HG02642 (cell line): ENCODE data around the gene S100A9.
"Not testable (repeated sequence)": the region's sequence is repeated elsewhere in the genome, so short reads cannot be mapped to it uniquely, and the experiment has no call there.

ENCODE experiments used
- ATAC-seq: cut with Tn5 transposase; IDR thresholded peaks from one replicate; pipeline ENCODE4 v1.9.1; 2021; ENCODE audit warnings: mild to moderate bottlenecking; ENCODE audit not compliant: unreplicated experiment, poor library complexity

Gene S100A9

DNA sequence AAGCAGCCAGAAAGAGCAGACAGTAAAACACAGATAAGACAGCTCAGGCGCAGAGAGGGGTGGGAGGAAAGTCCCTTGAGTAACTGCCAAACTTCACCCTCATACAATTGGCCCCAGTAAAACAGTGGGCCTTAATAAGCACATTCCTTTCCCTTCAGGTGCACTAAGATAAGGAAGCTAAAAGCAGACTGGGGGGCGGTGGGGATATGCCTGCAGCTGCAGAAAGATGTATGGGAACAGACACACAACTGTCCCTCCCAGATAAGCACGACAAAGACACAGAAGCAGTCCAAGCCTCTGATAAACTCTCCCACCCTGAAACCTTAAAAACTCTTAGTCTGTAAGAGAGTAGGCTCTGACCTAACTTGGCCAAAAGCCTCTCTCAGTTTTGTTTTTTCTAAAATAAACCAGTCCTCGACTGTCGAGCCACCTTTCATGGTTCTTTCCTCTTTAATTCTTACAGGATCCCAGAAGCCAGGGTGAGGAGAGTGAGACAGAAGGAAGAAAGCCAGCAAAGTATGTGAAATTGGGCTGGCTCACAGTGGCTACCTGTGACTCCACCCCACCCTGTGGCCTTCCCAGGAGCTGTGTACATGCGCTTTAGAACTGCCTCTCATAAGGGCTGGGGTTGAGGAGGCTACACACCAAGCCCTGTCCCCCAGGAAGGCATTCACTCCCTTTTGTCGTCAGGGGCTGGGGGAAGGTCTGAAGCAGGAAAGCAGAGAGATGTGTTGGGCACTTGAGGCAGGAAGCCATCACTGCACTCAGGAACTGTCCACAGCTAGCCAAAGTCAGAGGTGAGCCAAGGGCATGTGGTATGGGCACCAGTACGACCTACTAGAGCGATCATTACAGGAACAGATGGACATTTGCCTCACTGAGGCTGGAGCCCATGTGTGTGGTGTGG, 13.6 kb upstream of the S100A9 start:
- ATAC-seq = no peak

DNA sequence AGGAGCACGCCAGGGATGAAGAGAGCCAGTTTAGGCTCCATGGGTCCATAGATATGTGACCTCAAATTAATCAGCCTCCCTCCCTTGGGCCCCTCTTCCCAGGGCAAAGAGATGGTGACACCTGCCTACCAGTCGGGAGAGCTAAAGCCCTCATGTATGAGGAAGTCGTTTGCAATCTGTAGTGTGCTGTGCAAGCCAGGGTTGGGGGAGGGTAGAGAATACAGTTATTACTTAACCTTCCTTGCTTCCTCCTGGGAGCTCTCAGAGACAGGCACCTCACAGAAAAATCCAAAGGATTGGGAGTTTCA, 13.0 kb upstream of the S100A9 start:
- ATAC-seq = no peak

GRCh38 chr1:153345187-153346076, 12.2 kb upstream of the S100A9 start:
- ATAC-seq = no peak

DNA sequence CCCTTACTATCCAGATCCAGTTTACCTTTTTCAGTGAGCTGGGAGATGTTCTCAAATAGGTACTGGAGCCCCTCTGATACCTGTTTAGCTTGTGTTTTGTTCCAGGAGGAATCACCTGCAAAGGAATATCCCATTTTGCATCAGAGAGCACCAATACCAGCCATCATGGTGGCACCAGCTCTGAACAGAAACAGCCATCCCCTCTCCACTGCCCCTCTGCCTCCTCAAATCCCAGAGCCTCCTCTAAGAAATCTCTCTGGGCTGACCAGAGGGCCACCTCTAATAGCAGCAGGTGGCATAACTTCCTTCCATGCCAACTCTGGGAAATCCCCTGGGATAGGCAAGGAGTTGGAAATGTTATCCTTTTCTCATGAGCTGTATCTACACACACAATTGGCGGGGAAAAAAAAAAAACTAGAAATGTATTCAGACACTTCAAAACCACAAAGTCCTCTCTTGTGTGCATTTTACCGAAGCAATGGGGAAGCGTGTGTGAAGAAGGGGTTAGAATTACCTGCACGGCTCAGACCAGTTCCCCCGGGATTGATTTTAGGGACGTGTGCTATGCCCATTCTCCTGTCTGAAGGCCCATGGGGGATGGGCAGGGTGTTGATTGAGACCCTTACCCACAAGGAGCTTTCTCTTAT, 11.5 kb upstream of the S100A9 start:
- no peak for ATAC-seq

DNA sequence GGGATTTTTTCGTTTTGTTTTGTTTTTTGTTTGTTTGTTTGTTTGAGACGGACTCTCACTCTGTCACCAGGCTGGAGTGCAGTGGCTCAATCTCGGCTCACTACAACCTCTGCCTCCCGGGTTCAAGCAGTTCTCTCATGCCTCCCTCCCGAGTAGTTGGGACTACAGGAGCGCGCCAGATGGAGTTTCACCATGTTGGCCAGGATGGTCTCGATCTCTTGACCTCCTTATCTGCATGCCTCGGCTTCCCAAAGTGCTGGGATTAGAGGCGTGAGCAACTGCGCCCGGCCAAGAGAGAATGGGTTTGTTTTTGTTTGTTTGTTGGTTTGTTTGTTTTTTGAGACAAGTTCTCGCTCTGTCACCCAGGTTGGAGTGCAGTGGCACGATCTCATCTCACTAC, 10.6 kb upstream of the S100A9 start:
- not testable (repeated sequence) for ATAC-seq

GRCh38 chr1:153347856-153348255, 9.8 kb upstream of the S100A9 start:
- no peak for ATAC-seq

DNA sequence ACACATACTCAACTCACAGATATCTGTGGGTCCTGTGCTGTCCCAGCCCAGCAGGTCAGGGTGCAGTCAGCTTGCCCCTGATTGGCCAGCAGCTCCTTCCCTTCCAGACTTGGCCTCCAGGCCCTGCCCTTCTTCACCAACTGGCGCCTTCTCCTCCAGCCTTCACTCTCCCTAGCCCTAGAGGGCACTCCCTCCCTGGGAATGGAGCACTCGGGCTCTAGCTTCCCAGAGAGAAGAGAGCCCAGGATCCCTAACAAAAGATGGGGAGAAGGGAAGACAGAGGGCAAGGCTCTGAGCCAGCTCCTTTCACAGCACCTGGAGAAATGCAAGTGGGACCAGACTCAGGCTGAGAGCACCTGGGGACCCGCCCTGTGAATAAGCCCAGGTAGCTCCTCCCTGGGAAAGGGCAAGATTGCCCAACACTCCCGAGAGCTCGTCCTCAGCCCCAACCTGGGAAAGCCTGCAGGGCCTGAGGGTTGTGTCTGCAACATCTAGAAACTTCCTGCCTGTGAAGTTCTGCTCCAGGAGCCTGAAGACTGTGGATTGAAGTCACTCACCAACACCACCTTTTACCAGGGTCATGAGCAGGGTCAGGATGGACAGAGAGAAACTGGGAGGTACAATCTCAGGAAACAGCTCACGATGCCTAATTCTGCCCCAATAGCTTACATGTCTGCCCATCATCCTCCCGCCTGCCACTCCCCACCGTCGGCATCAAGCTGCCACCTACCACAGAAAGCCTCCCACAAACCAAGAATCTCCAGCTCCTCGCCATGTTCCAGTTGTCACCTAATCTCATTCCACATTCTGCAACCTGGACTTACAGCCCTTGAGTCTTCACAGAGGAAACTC, 8.9 kb upstream of the S100A9 start, which contains the start of gene PGLYRP4:
Gene PGLYRP4, minus strand, starts transcription at position 331 of the 852 bp plus-strand sequence. CDS start 909 bp downstream, outside the sequence.
- ATAC-seq = no peak

GRCh38 chr1:153349363-153350320, 8.0 kb upstream of the S100A9 start:
- no peak for ATAC-seq

DNA sequence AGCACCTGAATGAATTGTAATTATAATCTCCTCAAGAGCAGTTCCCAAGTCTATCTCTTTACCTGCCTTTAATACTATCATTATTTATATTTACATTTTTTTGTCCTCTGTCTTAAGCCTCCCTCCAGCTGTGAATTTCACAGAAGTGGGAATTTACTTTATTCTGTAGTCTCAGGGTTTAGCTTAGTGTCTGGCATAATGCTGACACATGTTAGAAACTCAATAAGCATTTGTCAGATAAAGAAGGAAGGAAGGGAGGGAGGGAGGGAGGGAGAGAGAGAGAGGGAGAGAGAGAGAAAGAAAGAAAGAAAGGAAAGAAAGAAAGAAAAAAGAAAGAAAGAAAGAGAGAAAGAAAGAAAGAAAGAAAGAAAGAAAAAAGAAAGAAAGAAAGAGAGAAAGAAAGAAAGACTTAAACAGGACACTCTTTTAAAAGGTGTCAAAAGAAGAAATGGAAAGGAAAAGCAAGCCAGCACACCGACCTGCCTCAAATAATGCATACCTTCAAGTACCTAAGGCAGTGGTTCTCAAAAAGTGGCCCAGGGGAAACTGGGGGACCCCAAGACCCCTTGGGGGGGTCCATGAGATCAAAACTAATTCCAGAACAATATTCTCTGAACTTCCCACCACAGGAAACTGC, 7.2 kb upstream of the S100A9 start:
- ATAC-seq = no peak

DNA sequence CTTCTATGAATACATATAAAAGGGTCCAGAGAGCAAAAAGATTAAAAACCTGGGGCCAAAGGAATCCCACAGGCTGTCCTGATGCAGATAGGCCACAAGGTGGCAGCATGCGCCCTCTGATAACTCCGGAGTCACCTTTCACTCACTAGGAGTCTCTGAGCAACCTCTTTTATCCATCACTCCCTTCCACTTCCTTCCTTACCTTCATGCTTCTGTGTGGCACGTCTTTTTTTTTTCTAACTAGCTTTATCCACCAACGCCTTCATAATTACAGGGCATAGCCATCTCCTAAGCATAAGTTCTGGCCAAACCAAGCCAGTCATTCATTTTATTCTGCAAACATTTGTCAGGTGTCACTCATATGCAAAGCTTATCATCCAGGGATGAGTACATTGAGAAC, 5.1 kb upstream of the S100A9 start:
- ATAC-seq = no peak

DNA sequence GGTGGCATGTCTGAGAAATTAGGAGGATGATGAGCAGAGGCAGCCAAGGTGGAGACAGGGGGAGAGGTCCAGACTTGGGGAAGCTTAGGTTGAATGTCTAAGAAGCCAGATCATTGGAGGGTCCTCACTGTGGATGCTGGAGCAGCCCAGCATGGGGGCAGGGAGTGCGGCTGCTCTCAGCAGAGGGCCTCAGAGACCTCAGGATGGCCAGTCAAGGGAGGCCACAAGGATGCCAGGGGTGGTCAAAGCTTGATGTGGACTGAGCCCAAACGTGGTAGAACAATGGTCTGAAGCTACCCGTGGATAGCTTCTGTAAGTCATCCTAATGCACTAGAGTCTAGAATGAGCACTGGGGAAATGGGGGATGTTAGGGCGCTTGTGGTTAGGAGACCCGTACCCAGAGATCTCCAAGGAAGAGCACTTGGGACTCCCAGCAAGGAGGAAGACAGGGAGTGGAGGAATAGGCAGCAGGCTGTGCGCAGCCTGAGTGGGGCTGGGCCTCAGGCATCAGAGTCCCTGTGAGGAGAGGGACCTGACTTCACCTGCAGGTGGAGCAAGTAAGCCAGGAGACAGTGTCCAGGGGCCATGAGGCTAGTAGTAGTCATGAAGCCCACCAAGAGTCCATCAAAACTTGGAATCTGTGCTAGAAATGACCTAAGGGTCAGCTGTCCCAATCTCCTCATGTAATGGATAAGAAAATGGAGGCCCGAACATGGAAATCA, 4.3 kb upstream of the S100A9 start:
- ATAC-seq = no peak

DNA sequence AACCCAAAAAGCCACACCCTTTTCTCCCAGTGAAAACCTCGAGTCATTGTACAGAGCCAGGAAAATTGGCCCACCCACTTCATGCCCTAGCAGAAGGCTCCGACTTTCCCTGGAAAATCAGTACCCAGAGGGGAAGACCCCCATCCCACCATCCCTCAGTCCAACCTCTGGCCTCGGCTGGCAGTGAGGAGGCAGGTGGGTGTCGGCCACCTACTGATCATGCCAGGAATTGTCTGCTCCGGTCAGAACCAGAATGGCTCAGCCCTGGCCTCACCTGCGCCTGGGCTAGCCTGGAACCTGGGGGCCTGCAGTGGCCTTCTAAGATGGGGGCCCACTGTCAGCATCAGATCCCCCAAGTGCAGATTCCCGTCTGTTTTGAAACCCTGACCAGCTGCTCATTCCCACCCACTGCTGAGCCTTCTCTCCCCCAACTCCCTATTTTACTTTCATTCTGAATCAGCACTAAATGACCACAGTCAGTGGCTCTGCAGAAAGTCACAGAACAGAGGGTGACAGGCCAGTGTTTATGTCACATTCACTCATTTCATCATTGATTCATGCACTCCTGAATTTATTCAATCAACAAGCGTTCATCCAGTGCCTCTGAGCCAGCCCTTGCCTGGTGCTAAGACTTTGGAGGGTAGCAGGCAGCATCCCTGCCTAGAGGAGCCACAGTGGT, 3.0 kb upstream of the S100A9 start:
- ATAC-seq = no peak

- no peak for ATAC-seq
Observed at GRCh38 chr1:153355445-153356071, 2.1 kb upstream of the S100A9 start.

DNA sequence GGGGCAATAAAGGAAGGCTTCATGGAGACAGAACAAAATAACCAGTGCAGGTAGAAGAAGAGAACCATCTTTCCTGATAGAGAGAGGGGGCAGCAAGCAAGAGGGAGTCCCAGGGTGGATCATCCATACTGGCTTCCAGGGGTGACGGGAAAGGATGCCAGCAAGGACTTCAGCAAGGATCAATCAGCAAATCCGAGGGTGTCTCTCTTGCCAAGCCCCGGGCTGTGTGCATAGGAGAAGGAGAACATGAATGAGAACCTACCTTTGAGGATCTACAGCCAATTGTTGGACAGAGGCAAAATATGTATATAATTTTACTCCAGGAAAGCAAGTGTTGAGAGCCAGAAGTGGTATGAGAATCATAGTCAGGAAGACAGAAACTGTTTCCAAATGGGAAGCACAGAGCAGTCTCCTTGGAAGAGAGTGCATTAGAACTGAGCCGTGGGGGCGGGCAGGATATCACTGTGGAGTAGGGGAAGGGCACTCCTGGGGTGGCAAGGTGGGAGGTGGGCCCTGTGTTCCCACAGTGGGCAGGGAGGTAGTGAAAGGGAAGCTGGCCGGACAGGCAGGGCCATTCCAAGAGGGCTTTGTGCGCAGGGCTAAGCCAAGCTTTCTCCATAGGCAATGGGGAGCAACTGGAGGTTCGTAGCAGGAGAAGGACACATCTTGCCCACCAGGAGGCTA, 1.1 kb upstream of the S100A9 start:
- ATAC-seq = no peak

DNA sequence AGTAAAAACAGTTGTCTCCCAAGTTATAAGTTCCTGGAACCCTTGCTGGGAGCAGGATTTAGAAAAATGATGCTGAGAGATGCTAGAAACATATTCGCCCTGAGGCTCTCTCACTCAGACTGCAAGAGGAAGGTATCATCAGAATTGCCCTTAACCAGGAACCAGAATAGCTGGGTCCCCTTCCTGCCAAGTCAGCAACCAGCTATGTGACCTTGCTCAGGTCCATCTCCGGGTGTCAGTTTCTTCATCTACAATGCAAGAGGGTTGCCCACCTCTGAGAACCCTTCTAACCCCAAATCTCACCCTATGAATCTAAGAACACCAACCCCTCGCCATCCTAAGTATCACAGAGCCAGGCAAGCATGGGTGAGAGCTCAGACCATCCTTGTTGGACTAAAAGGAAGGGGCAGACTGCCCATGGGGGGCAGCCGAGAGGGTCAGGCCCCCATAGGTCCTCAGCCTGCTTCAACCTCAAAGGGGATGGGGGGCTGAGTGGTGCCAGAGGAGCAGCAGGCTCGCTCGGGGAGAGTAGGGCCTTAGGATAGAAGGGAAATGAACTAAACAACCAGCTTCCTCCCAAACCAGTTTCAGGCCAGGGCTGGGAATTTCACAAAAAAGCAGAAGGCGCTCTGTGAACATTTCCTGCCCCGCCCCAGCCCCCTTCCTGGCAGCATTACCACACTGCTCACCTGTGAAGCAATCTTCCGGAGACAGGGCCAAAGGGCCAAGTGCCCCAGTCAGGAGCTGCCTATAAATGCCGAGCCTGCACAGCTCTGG, 390 bp upstream of the S100A9 start:
- ATAC-seq = no peak

- no peak for ATAC-seq
Observed at GRCh38 chr1:153358691-153358975, 979 bp downstream of the S100A9 start.
